GM19239 (cell line): ENCODE measurements around the gene EYA3.
A peak's percentile ranks its signal among the peaks of the same experiment; 100 is the strongest.

ENCODE experiments used
- DNase-seq: peaks from one replicate; pipeline ENCODE4 v3.0.0; 2011; ENCODE audit warnings: low spot score; ENCODE audit not compliant: insufficient read length
- FAIRE-seq: peaks from 2 replicates; lab custom pipeline; 2011; peaks lifted over from hg19 to GRCh38; lab: Jason Lieb, UNC

The EYA3 gene

DNA sequence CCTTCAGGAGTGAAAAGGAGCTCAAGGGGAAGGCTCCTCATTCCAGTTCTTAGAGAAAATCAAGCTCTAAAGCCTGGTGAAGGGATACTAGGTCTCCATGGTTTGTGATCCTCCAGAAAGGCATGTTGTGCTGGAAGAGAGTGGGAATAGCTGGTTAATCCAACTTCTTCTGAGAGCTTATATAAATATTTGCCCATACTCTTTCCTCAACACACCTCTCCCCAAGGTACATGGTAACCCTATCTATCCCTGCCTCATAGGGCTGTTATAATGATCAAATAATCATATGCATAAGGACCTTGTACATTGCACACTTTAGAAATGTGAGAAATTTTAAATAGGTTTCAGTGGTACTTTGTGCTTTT lies 114.0 kb downstream of the EYA3 start:
- DNase-seq: no peak
- no peak for FAIRE-seq

- DNase-seq (no peak), FAIRE-seq (no peak)
Observed at GRCh38 chr1:27973771-27974416, 114.5 kb downstream of the EYA3 start.

DNA sequence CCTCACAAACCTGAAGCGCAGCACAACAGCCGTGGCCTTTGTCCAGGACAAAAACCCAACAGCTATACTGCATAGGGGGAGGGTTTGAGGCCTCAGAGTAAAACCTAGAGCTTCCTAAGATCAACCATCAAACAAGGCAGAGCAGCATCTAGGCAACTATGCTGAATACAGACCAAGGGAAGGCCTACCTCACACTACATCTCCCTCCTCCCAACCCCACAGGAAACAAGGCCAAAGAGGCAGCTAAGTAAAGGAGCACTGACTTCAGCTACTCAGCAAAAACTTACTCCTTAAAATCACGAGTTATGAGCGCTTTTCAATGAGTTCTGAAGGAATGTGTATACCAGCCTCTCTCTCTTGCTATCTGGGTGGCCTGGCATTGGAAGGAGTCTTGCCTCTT lies 116.3 kb downstream of the EYA3 start:
- no peak for FAIRE-seq

GRCh38 chr1:27971674-27972073 lies 116.7 kb downstream of the EYA3 start:
- DNase-seq (no peak), FAIRE-seq (no peak)

More for the DNA sequence above, 116.3 kb downstream of the EYA3 start:
- DNase-seq: no peak

DNA sequence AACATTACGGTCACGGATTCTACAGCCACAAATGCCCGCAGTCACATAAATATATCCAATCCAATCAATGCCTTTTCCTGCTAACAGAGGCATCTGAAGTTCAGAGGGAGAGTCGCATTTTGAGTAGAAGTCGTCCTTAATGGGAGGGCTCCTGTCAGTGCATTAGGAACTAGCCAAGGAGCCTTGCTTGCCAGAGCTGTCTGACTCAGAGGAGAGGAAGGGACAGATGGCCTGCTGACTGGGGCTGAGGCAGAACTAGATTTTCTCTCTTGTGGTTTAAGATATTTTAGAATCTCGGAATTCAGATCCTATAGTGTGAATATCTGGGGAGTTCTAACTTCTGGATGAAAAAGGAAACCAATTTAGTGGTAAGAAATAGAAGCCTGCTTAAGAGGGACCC lies 118.0 kb downstream of the EYA3 start:
- FAIRE-seq (no peak), DNase-seq (no peak)

DNA sequence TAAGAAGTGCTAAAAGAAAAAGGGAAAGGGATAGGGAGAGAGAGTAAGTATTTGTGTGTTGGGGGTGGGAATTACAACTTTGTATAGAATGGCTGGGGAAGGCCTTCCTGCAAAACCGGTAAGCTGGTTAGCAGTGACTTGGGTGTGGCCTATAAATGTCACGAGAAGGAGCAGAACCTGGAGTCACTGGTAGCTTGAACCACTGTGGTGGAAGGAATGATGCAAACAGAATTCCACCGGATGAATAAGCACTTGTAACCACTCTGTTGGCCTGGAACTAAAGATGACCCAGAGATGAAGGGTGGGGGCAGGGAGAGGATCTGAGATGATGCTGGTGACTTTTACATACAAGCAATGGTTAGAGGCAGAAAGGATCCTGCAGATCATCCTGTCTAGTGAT lies 119.7 kb downstream of the EYA3 start:
- FAIRE-seq (no peak), DNase-seq (no peak)

- no peak for DNase-seq
- FAIRE-seq: no peak
Observed at GRCh38 chr1:27967884-27968466, 120.4 kb downstream of the EYA3 start.

DNA sequence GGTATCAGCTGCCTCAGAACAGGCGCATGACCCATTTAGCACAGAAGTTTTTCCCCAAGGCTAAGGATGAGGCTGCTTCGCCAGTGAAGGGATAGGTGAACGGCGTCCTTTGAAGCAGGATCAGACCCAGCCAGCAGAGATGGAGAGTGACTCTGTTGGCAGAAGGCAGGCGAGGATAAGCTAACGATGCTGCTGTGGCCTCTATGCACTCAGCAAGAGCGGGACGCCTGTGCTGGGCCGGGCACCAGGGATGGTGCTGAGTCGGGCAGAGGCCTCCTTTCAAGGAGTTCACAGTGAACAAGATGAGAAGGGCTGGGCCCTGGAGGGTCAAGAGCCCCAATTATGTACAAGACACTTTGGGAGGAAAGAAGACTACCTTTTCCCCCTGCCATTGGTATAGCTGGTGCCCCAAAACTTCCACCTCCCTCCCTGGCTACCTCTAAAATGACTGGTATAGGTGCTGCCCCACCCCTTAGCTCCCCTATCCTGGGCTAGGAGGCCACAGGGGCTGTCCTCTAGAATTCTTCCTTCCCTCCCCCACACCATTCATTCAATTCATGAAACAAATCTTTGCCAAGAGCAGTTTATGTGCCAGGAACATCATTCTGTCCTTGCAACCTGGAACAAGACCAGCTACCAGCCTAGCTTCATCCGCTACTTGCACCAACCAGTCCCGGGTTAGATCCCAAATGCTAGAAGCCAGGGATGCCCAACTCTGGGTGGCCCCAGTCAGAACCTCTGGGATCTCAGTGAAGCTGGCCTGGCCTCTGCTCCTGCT lies 121.1 kb downstream of the EYA3 start:
- no peak for DNase-seq
- no peak for FAIRE-seq

- FAIRE-seq: no peak
- no peak for DNase-seq
Observed at GRCh38 chr1:27966402-27967105, 121.9 kb downstream of the EYA3 start.

GRCh38 chr1:27963393-27963792 lies 125.0 kb downstream of the EYA3 start:
- DNase-seq: no peak
- FAIRE-seq: no peak

DNA sequence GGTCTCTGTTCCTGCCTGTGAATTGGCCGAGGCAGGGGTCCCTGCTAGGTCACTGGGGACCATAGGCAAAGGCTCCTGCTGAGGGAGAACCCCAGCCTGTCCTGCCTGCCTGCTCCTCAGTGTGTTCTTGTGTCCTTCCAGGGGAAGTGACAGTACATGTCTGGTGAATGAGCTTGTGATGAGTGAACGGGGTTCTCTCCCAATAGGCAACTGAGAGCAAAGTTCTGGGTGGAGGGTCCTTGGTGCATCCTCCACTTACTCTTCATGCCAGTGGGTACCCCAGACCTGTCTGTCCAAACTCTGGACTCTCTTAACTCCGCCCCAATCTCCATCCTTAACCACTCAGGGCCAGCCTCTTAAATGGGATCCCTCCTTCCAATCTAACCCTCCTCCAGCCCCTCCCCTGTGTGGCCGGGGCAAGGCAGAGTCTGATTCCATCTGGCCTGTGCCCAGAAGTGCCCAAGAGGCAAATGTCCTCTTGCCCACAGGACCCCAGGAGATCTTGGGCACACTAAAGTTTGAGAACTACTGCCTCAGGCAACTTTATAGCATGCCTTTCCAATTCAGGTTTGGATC lies 126.7 kb downstream of the EYA3 start:
- no peak for DNase-seq

DNA sequence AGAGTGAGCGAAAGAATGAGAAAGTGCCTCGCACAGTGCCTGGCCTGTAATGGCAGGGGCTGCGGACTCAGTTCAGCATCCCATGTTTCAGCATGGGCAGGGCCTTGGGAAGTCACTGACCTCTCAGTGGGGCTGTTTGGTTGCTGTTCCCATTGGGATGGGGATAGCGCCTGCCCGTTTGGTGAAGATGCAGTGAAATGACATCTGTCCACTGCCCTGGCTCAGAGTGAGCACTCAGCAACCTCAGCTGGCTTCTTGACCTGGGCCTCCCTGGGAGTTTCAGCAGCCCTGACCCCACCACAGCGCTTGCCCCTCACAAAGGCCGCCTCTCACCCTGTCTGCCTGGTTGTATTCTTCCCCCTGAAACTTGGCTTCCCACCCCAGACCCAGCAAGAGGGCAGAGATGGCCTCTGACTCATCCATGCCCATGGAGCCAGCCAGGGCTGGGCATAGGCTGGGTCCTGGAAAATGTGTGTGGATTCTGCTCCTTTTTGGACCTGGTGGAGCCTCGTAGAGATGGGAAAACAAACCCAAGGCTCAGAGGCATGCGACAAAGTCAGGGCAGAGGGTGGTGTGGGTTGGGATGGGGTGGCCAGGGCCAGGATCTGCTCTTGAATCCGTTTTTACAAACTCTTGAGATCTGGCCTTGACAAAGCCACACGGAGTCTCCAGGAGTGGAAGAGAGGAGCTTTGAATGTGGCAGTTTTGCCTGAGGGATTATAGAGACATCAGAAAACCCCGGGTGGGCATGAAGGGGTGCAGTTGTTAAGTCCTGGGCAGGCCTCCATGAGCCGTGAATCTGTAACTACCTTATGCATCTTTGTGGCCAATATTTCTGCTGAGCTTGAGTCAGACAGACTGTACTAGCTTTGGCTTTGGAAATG lies 127.4 kb downstream of the EYA3 start:
- FAIRE-seq (no peak), DNase-seq (no peak)

More for the DNA sequence above, 126.7 kb downstream of the EYA3 start:
- no peak for FAIRE-seq

GRCh38 chr1:27959792-27960603 lies 128.4 kb downstream of the EYA3 start, which contains the start of gene XKR8:
XKR8 (plus strand) TSS chr1:27959973; CDS start chr1:27960070, 97 bp downstream.
- DNase-seq: peak; percentile 97
- FAIRE-seq: peak; percentile 78

GRCh38 chr1:27958513-27958912 lies 129.9 kb downstream of the EYA3 start:
- FAIRE-seq: no peak
- no peak for DNase-seq

DNA sequence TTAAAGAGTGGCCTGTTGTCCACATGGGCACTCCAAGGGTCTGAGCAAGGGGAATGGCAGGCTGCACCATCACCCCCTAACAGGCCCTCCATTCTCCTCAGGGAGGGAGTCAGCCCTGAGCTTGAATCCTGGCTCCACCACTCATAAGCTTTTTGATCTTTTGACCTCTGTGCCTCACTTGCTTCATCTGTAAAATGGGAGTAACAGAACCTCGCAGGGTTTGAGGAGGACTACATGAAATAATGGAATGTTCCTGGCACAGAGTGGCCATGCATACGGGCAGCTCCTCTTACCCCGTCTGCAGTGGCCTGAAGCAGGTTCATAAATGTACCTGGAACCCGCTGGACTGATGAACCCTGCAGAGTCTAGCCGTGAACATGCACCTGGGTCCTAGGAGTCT lies 130.8 kb downstream of the EYA3 start:
- DNase-seq (no peak), FAIRE-seq (no peak)

DNA sequence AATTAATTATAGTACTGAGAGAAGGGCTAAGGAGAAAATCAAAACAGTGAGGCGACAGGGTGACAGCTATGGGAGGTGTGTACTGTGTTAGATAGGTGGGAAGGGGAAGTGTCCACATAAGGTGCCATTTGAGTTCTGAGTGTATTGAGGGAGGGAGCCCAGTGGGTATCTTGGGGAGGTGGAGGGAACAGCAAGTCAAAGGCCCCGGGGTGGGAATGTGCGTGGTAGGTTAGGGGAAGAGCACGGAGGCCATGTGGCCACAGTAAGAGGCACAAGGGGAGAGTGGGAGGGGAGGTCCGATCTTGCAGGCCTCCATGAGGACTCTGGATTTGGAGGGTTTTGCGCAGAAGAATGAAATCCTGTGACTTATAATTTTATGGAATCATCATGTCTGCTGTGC lies 131.6 kb downstream of the EYA3 start:
- DNase-seq (no peak), FAIRE-seq (no peak)

GRCh38 chr1:27955076-27955475 lies 133.3 kb downstream of the EYA3 start:
- no peak for FAIRE-seq
- no peak for DNase-seq

GRCh38 chr1:27954186-27954585 lies 134.2 kb downstream of the EYA3 start:
- DNase-seq (no peak), FAIRE-seq (no peak)

DNA sequence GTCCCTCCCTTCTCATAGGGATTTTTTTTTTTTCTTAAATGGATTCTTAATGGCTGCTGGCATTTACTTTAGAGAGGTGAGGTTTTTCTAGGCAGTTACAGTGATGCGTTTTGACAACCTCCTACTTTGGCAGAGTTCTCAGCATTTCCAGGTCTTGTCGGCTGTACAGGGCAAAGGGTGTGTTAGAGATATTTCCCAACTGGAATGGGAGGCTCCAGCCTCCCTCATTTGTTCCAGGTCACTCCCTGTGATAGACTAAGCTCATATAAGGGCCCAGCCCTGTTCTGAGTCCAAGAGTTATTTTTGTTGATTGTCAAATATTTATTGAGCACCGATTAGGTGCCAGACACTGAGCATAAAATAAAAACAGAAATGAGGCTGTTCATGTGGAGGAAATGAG lies 136.3 kb downstream of the EYA3 start:
- no peak for FAIRE-seq
- no peak for DNase-seq
